HepG2 (cell line): ENCODE data around the gene HSPA5. TPM values are rescaled to one million over a fixed set of nuclear protein-coding genes. Genes with fewer than 3 reads are reported as not detected.
A peak's percentile ranks its signal among the peaks of the same experiment; 100 is the strongest.

Experiments used
- ATF1 ChIP-seq: IDR thresholded peaks from 2 replicates; pipeline ENCODE4 v1.6.1; 2016; ENCODE audit warnings: mild to moderate bottlenecking, control low read depth
- ELF3 ChIP-seq: IDR thresholded peaks from 2 replicates; pipeline ENCODE4 v1.6.1; 2016; ENCODE audit warnings: missing genetic modification reagents, missing compliant biosample characterization
- GFI1 ChIP-seq: sonication (generic); formaldehyde crosslinking; IDR thresholded peaks from 2 replicates; pipeline ENCODE4 v1.5.0; 2020; ENCODE audit warnings: missing genetic modification reagents, mild to moderate bottlenecking, borderline replicate concordance
- HNRNPUL1 ChIP-seq: fragments of 200-400 bp; formaldehyde crosslinking; IDR thresholded peaks from 2 replicates; pipeline ENCODE4 v1.6.1; 2017; ENCODE audit warnings: low read depth, mild to moderate bottlenecking, low read length, moderate library complexity
- JUN ChIP-seq: sonication (generic); formaldehyde crosslinking; IDR thresholded peaks from 2 replicates; pipeline ENCODE4 v1.4.0; 2020; ENCODE audit warnings: mild to moderate bottlenecking, missing genetic modification reagents
- MAZ ChIP-seq, 2 experiments: sonication (generic) in 1 of 2; formaldehyde crosslinking in 1 of 2; IDR thresholded peaks; 2 replicates each; pipeline versions ENCODE4 v1.5.0 to v1.6.1; 2012 to 2020; ENCODE audit warnings: low read depth in 2 of 2, mild to moderate bottlenecking in 2 of 2, borderline replicate concordance in 1 of 2, improper control_type of control experiment in 1 of 2, low read length in 1 of 2, missing genetic modification reagents in 1 of 2, moderate library complexity in 1 of 2
- MED8 ChIP-seq: sonication (generic); formaldehyde crosslinking; IDR thresholded peaks from 2 replicates; pipeline ENCODE4 v1.8.1; 2023; ENCODE audit warnings: mild to moderate bottlenecking, missing genetic modification reagents; ENCODE audit not compliant: insufficient replicate concordance
- NR2C2 ChIP-seq: sonication (generic); formaldehyde crosslinking; IDR thresholded peaks from 2 replicates; pipeline ENCODE4 v1.4.0; 2020; ENCODE audit warnings: missing genetic modification reagents, mild to moderate bottlenecking, moderate library complexity, borderline replicate concordance
- PHF5A ChIP-seq: IDR thresholded peaks from one replicate; pipeline ENCODE4 v1.6.1; 2018; ENCODE audit warnings: low read depth, missing genetic modification reagents; ENCODE audit not compliant: unreplicated experiment
- PRPF4 ChIP-seq: fragments of 200-400 bp; formaldehyde crosslinking; IDR thresholded peaks from 2 replicates; pipeline ENCODE4 v1.6.1; 2016; ENCODE audit warnings: low read length, low read depth; ENCODE audit not compliant: poor library complexity, severe bottlenecking
- SIX4 ChIP-seq: sonication (generic); formaldehyde crosslinking; IDR thresholded peaks from 2 replicates; pipeline ENCODE4 v1.4.0; 2020; ENCODE audit warnings: missing genetic modification reagents
- SMYD3 ChIP-seq: sonication (generic); formaldehyde crosslinking; IDR thresholded peaks from 2 replicates; pipeline ENCODE4 v1.8.1; 2023; ENCODE audit warnings: mild to moderate bottlenecking, missing genetic modification reagents
- SOX5 ChIP-seq: IDR thresholded peaks from 2 replicates; pipeline ENCODE4 v1.6.1; 2016; ENCODE audit warnings: borderline replicate concordance
- ZBTB8A ChIP-seq: sonication (generic); formaldehyde crosslinking; IDR thresholded peaks from 2 replicates; pipeline ENCODE4 v1.4.0; 2020; ENCODE audit warnings: mild to moderate bottlenecking, low read depth, missing genetic modification reagents, borderline replicate concordance
- ZKSCAN1 ChIP-seq: fragments of 150-350 bp; IDR thresholded peaks from 2 replicates; pipeline ENCODE4 v1.6.1; 2014; ENCODE audit warnings: low read length
- ZNF225 ChIP-seq: sonication (generic); formaldehyde crosslinking; IDR thresholded peaks from 2 replicates; pipeline ENCODE4 v1.4.0; 2020; ENCODE audit warnings: mild to moderate bottlenecking, missing genetic modification reagents
- ZNF24 ChIP-seq: fragments of 450-650 bp; IDR thresholded peaks from 2 replicates; pipeline ENCODE4 v1.6.1; 2017; ENCODE audit warnings: antibody characterized with exemption, mild to moderate bottlenecking
- ZNF350 ChIP-seq: sonication (generic); formaldehyde crosslinking; IDR thresholded peaks from 2 replicates; pipeline ENCODE4 v1.4.0; 2020; ENCODE audit warnings: mild to moderate bottlenecking, low read depth, missing genetic modification reagents, borderline replicate concordance
- ZNF543 ChIP-seq: sonication (generic); formaldehyde crosslinking; IDR thresholded peaks from 2 replicates; pipeline ENCODE4 v1.4.0; 2020; ENCODE audit warnings: mild to moderate bottlenecking, missing genetic modification reagents
- ZNF550 ChIP-seq: sonication (generic); formaldehyde crosslinking; IDR thresholded peaks from 2 replicates; pipeline ENCODE4 v1.4.0; 2020; ENCODE audit warnings: mild to moderate bottlenecking, missing genetic modification reagents, borderline replicate concordance
- ZNF552 ChIP-seq: sonication (generic); formaldehyde crosslinking; IDR thresholded peaks from 2 replicates; pipeline ENCODE4 v1.9.0; 2022; ENCODE audit warnings: missing genetic modification reagents, mild to moderate bottlenecking, borderline replicate concordance
- ZNF564 ChIP-seq: sonication (generic); formaldehyde crosslinking; IDR thresholded peaks from 2 replicates; pipeline ENCODE4 v1.8.1; 2023; ENCODE audit warnings: mild to moderate bottlenecking, missing genetic modification reagents
- ZNF569 ChIP-seq: sonication (generic); formaldehyde crosslinking; IDR thresholded peaks from 2 replicates; pipeline ENCODE4 v1.5.0; 2020; ENCODE audit warnings: mild to moderate bottlenecking, missing genetic modification reagents, moderate library complexity, borderline replicate concordance
- ZNF768 ChIP-seq: sonication (generic); formaldehyde crosslinking; IDR thresholded peaks from 2 replicates; pipeline ENCODE4 v1.4.0; 2020; ENCODE audit warnings: missing genetic modification reagents
- ZNF782 ChIP-seq: sonication (generic); formaldehyde crosslinking; IDR thresholded peaks from 2 replicates; pipeline ENCODE4 v1.4.0; 2020; ENCODE audit warnings: missing genetic modification reagents, mild to moderate bottlenecking, borderline replicate concordance
- ZNF83 ChIP-seq: sonication (generic); formaldehyde crosslinking; IDR thresholded peaks from 2 replicates; pipeline ENCODE4 v1.4.0; 2020; ENCODE audit warnings: missing genetic modification reagents, mild to moderate bottlenecking, borderline replicate concordance
- polyA plus RNA-seq, 8 experiments: library from polyadenylated mRNA; depleted of rRNA in 3 of 8; stranded (reverse) in 7 of 8; unstranded in 1 of 8; fragments of >200 nt; fragmentation: Illumina TruSeq in 4 of 8; extraction: Trizol in 4 of 8; gene quantifications; 2 replicates each; pipeline versions ENCODE4 v1.2.1 to v1.2.3, GENCODE V29; 2011 to 2016; ENCODE audit warnings: low read depth in 4 of 8, missing spikeins in 1 of 8, mixed read lengths in 1 of 8; ENCODE audit not compliant: insufficient read depth in 1 of 8
- total RNA-seq, 5 experiments: library from RNA; depleted of rRNA; stranded (reverse); fragments of >200 nt; fragmentation: Illumina TruSeq; extraction: Trizol; gene quantifications; 2 replicates each; pipeline ENCODE4 v1.2.3, GENCODE V29; 2016; ENCODE audit warnings: low read depth in 1 of 5
- TF ChIP-seq, protein P1 (sequence below): sonication (generic); formaldehyde crosslinking; IDR thresholded peaks from 2 replicates; pipeline ENCODE4 v1.4.0; 2020; ENCODE audit warnings: mild to moderate bottlenecking, missing genetic modification reagents
- TF ChIP-seq, protein P2 (sequence below): sonication (generic); formaldehyde crosslinking; IDR thresholded peaks from 2 replicates; pipeline ENCODE4 v1.8.0; 2022; ENCODE audit warnings: missing genetic modification reagents, low read depth, mild to moderate bottlenecking, borderline replicate concordance
- TF ChIP-seq, protein P3 (sequence below): sonication (generic); formaldehyde crosslinking; IDR thresholded peaks from 2 replicates; pipeline ENCODE4 v1.5.1; 2020; ENCODE audit warnings: mild to moderate bottlenecking, missing genetic modification reagents, moderate library complexity

HSPA5 gene
- total and polyA plus RNA-seq, 2 of the 13 experiments (the other 11 are each of a cell fraction or from before 2014, with no cell fraction given): 201 to 206 TPM

DNA sequence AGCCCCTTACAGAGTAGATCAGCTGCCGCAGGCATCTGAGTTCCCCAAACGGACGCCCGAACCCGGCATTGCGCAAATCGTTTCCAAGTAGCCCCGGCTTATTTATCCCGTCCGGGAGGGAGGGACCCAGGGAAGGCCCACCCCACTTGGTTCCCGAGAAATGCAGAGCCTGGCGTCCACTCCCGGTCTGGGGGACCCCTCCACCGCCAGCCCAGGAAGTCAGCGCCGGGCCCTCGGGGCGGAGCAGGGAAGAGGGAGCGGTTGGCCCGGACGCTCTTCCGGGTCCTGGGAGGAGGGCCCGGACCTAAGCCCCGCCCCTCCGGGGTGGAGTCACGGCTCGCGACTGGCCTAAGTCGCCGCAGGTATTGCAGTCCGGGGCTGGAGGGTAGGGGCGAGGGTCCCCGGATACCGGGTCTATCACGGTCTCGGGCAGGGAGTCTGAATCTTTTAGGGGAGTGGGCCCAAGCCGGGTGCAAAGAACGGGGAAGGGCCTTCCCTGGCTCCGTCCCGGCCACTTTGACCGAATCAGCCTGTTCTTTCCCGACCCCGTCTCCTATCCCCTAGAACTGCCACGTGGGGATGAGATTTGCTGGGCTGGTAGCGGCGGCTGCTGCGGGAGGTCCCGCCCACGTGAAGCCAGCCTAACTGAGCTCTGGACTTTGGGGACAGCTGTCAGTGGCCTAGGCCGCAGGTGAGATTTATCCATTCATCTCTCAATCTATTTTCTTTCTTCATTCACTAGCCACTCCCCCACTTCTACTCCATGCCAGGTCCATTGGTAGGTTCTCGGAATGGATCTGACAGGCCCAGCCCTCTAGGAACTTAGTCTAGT is 40.7 kb downstream of the HSPA5 start, which contains the start of gene RABEPK (continued):
- TF ChIP-seq HNRNPUL1 (no peak), GFI1 (CRISPR knock-in tag) (no peak; the same call in none of the 2 replicates), ZNF564 (CRISPR knock-in tag) (no peak), SMYD3 (CRISPR knock-in tag) (no peak), ZNF350 (CRISPR knock-in tag) (peak; percentile 86), ATF1 (no peak), ZKSCAN1 (no peak), NR2C2 (CRISPR knock-in tag) (peak; percentile 17; the same call in 1 of the 2 replicates), SIX4 (no peak), ZNF83 (CRISPR knock-in tag) (no peak), SOX5 (CRISPR knock-in tag) (peak; percentile 58; the same call in 1 of the 2 replicates), PHF5A (no peak), ZNF225 (CRISPR knock-in tag) (peak; percentile 79; the same call in 1 of the 2 replicates), ZNF24 (no peak), PRPF4 (no peak), ZNF782 (CRISPR knock-in tag) (no peak), ZNF550 (CRISPR knock-in tag) (no peak), ZBTB8A (CRISPR knock-in tag) (no peak), ZNF569 (CRISPR knock-in tag) (no peak), ELF3 (peak; percentile 87), ZNF768 (CRISPR knock-in tag) (no peak), MED8 (CRISPR knock-in tag) (no peak), ZNF552 (CRISPR knock-in tag) (0 out of 2 replicates have a peak, but pooled peaks have one; percentile 46), JUN (CRISPR knock-in tag) (no peak), MAZ (IDR thresholded peaks at IDR 0.05; ENCODE audit: borderline replicate concordance, low read depth, low read length) (no peak; the same call in 1 of the 2 replicates), MAZ (CRISPR knock-in tag; IDR thresholded peaks at IDR 0.05; ENCODE audit: low read depth) (peak; percentile 83), ZNF543 (peak; percentile 52; the same call in 1 of the 2 replicates)
- TF ChIP-seq, protein P1, sequence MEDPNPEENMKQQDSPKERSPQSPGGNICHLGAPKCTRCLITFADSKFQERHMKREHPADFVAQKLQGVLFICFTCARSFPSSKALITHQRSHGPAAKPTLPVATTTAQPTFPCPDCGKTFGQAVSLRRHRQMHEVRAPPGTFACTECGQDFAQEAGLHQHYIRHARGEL (CRISPR knock-in tag): no peak
- TF ChIP-seq, protein P2, sequence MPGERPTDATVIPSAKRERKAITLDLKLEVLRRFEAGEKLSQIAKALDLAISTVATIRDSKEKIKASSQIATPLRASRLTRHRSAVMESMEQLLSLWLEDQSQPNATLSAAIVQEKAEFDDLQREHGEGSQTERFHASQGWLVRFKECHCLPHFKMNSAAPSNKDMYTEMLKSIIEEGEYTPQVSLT (CRISPR knock-in tag): 0 out of 2 replicates have a peak, but pooled peaks have one; percentile 56
- TF ChIP-seq, protein P3, sequence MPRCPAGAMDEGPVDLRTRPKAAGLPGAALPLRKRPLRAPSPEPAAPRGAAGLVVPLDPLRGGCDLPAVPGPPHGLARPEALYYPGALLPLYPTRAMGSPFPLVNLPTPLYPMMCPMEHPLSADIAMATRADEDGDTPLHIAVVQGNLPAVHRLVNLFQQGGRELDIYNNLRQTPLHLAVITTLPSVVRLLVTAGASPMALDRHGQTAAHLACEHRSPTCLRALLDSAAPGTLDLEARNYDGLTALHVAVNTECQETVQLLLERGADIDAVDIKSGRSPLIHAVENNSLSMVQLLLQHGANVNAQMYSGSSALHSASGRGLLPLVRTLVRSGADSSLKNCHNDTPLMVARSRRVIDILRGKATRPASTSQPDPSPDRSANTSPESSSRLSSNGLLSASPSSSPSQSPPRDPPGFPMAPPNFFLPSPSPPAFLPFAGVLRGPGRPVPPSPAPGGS (CRISPR knock-in tag): peak; percentile 50; the same call in 1 of the 2 replicates
